SK-MEL-5 (cell line): ENCODE data around the gene KDM6B. TPM values are rescaled to one million over a fixed set of nuclear protein-coding genes. Genes with fewer than 3 reads are reported as not detected.

Experiments used
- total RNA-seq: library from RNA; depleted of rRNA; stranded (reverse); fragments of >200 nt; shearing (Covaris generic); gene quantifications from 2 replicates; pipeline ENCODE4 v1.2.3, GENCODE V29; 2014; rRNA removed

Gene KDM6B
- total RNA-seq, 1 experiment from 2014 or later = 2.4 TPM

Other genes with a start within 250 kb of the KDM6B start
- gene SOX15, start 244.1 kb upstream of the KDM6B start, total RNA-seq = not detected in 2 replicates
- gene FXR2, start 219.3 kb upstream of the KDM6B start, total RNA-seq = 56.6 and 61.7 TPM in 2 replicates
- 49.6 and 56.3 TPM in 2 replicates for gene SAT2, start 206.4 kb upstream of the KDM6B start, total RNA-seq
- 0.82 and 1.6 TPM in 2 replicates for gene SHBG, start 204.1 kb upstream of the KDM6B start, total RNA-seq
- gene ATP1B2, start 183.3 kb upstream of the KDM6B start, total RNA-seq = 0.27 and 0.85 TPM in 2 replicates
- 14.1 and 15.4 TPM in 2 replicates for gene TP53, start 146.7 kb upstream of the KDM6B start, total RNA-seq
- gene WRAP53, start 145.7 kb upstream of the KDM6B start, total RNA-seq = 13.4 and 16.4 TPM in 2 replicates
- gene EFNB3, start 129.0 kb upstream of the KDM6B start, total RNA-seq = 2.8 and 3.7 TPM in 2 replicates
- 0.03 TPM in 1 of 2 replicates, not detected in the other for gene DNAH2, start 116.5 kb upstream of the KDM6B start, total RNA-seq
- 0.18 and 0.80 TPM in 2 replicates for gene TMEM88, start 20.8 kb downstream of the KDM6B start, total RNA-seq
- 74.5 and 83.3 TPM in 2 replicates for gene NAA38, start 23.3 kb downstream of the KDM6B start, total RNA-seq
- 7.2 and 7.5 TPM in 2 replicates for gene CYB5D1, start 23.8 kb downstream of the KDM6B start, total RNA-seq
- 68.4 and 74.0 TPM in 2 replicates for gene CHD3, start 54.6 kb downstream of the KDM6B start, total RNA-seq
- 4.3 and 5.7 TPM in 2 replicates for gene RNF227, start 82.1 kb downstream of the KDM6B start, total RNA-seq
- 0.21 and 0.37 TPM in 2 replicates for gene KCNAB3, start 95.6 kb downstream of the KDM6B start, total RNA-seq
- 22.1 and 27.3 TPM in 2 replicates for gene TRAPPC1, start 97.7 kb downstream of the KDM6B start, total RNA-seq
- gene CNTROB, start 98.0 kb downstream of the KDM6B start, total RNA-seq = 11.9 and 17.3 TPM in 2 replicates
- not detected in 2 replicates for gene GUCY2D, start 168.4 kb downstream of the KDM6B start, total RNA-seq
- gene ALOX15B, start 204.8 kb downstream of the KDM6B start, total RNA-seq = 0.16 and 0.26 TPM in 2 replicates